DND-41 (cell line): ENCODE data around the gene EPB41L2.

Experiments
- CTCF ChIP-seq: IDR thresholded peaks from 2 replicates; pipeline ENCODE4 v1.5.1; 2012; ENCODE audit warnings: borderline replicate concordance, low read length, moderate library complexity, mild to moderate bottlenecking; ENCODE audit not compliant: poor library complexity, severe bottlenecking; ENCODE audit errors: extremely low read depth
- EZH2 ChIP-seq: IDR thresholded peaks from 3 replicates; pipeline ENCODE4 v1.6.1; 2012; ENCODE audit warnings: borderline replicate concordance, low read depth, mild to moderate bottlenecking, moderate library complexity, low read length, inconsistent platforms; ENCODE audit not compliant: severe bottlenecking

GRCh38 chr6:131093334-131093733 is 30.3 kb upstream of the EPB41L2 start:
- no peak for TF ChIP-seq CTCF
- no peak for TF ChIP-seq EZH2
